Activated T-helper 2 cell treated with anti-CD3 and anti-CD28 coated beads, Interferon-gamma antibody, Interleukin-2, Interleukin-4, amounts not matched to agents 10 μg/mL and 5 μg/mL and 100 μg/mL, durations not matched to agents 14 hours and 24 hours and 36 hours (primary cell): ENCODE measurements around the gene C3orf62. TPM values are rescaled to one million over a fixed set of nuclear protein-coding genes. Genes with fewer than 3 reads are reported as not detected.
"Not testable (repeated sequence)": the region's sequence is repeated elsewhere in the genome, so short reads cannot be mapped to it uniquely, and the experiment has no call there.

Experiments
- DNase-seq: peaks from one replicate; pipeline ENCODE4 v3.0.0; 2021; ENCODE audit warnings: low spot score
- H3K27ac Mint-ChIP-seq: one replicate; pipeline ENCODE4 v1.8.0; 2021; ENCODE audit warnings: mixed read lengths
- H3K27me3 Mint-ChIP-seq: one replicate; pipeline ENCODE4 v1.8.0; 2021; ENCODE audit warnings: low read depth, mixed read lengths
- H3K36me3 Mint-ChIP-seq: one replicate; pipeline ENCODE4 v1.8.0; 2021; ENCODE audit warnings: low read depth, mixed read lengths
- H3K4me1 Mint-ChIP-seq: one replicate; pipeline ENCODE4 v1.8.0; 2021; ENCODE audit warnings: low read depth, mixed read lengths
- H3K4me3 Mint-ChIP-seq: one replicate; pipeline ENCODE4 v1.8.0; 2021; ENCODE audit warnings: low read depth, mild to moderate bottlenecking, moderate library complexity, mixed read lengths
- H3K9me3 Mint-ChIP-seq: one replicate; pipeline ENCODE4 v1.8.0; 2021; ENCODE audit warnings: mixed read lengths
- intact Hi-C: fragments of 100-400 bp; cut with micrococcal nuclease; formaldehyde crosslinking; loops from one replicate; pipeline ENCODE4 v1.15.1; 2023
- total RNA-seq: library from RNA; stranded (reverse); gene quantifications from 2 replicates; pipeline ENCODE4 v1.2.3, GENCODE V29; 2022

The C3orf62 gene
- total RNA-seq, 1 donor from 2014 or later, result 7.8 TPM

DNA sequence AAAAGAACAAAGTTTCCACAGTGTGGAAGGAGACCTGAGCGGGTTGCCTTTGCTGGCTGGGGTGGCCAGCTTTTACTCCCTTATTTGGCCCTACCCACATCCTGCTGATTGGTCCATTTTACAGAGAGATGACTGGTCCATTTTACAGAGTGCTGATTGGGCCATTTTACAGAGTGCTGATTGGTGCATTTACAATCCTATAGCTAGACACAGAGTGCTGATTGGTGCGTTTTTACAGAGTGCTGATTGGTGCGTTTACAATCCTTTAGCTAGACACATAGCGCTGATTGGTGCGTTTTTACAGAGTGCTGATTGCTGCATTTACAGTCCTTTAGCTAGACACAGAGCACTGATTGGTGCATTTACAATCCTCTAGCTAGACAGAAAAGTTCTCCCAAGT lies 48.2 kb downstream of the C3orf62 start:
- H3K27me3 Mint-ChIP-seq, DNase-seq, H3K27ac Mint-ChIP-seq, intact Hi-C loops, H3K4me1 Mint-ChIP-seq, H3K4me3 Mint-ChIP-seq: not testable (repeated sequence)
- peaks cover 13% of the 10 kb centered on the region for H3K36me3 Mint-ChIP-seq
- peaks cover 62% of the 10 kb centered on the region for H3K9me3 Mint-ChIP-seq

DNA sequence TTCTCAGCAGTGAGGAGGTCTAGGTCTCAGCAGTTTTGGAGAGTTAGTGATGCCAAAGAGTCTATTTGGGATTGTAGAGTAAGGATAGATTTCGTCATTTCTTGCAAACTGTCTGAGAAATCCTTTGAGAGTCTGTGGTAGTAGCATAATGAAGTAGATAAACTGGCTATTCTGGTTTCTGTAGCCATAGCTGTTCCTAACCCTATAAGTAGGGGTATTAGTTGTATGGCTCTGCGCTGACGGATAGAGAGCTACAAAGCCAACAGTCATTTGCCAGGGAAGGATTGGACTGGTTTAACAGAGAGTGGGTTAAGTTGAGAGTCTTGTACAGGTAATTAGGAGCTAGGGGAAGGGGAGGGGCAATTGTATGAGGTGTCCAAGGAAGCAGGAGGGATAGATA lies 55.0 kb downstream of the C3orf62 start:
- Mint-ChIP-seq H3K27me3 (no peaks in the 10 kb centered on the region), H3K27ac (no peak overlapping the region), H3K36me3 (no peaks in the 10 kb centered on the region), H3K4me1 (no peaks in the 10 kb centered on the region), H3K4me3 (no peak overlapping the region), H3K9me3 (peaks cover 24% of the 10 kb centered on the region)
- intact Hi-C loops, result no loop called here
- no peak for DNase-seq

DNA sequence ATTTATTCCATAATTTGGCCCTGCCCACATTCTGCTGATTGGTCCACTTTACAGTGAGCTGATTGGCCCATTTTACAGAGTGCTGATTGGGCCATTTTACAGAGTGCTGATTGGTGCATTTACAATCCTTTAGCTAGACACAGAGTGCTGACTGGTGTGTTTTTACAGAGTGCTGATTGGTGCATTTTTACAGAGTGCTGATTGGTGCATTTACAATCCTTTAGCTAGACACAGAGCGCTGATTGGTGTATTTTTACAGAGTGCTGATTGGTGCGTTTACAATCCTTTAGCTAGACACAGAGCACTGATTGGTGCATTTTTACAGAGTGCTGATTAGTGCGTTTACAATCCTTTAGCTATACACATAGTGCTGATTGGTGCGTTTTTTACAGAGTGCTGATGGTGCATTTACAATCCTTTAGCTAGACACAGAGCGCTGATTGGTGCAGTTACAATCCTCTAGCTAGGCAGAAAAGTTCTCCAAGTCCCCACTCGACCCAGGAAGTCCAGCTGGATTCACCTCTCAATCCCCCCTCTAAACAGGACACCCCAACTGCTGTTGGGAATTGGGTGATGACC lies 56.0 kb downstream of the C3orf62 start:
- intact Hi-C loops, H3K4me3 Mint-ChIP-seq, H3K27me3 Mint-ChIP-seq, H3K36me3 Mint-ChIP-seq, H3K4me1 Mint-ChIP-seq, DNase-seq, H3K27ac Mint-ChIP-seq: not testable (repeated sequence)
- H3K9me3 Mint-ChIP-seq, result peaks cover 18% of the 10 kb centered on the region

DNA sequence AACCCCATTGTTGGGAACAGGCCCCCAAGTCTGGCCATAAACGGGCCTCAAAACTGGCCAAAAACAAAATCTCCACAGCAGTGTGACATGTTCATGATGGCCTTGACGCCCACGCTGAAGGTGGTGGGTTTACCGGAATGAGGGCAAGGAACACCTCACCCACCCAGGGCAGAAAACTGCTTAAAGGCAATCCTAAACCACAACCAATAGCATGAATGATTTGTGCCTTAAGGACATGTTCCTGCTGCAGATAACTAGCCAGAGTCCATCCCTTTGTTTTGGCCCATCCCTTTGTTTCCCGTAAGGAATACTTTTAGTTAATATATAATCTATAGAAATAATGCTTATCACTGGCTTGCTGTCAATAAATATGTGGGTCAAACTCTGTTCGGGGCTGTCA lies 57.9 kb downstream of the C3orf62 start:
- Mint-ChIP-seq H3K36me3 (no peaks in the 10 kb centered on the region), H3K4me3 (no peak overlapping the region), H3K9me3 (peaks cover 23% of the 10 kb centered on the region), H3K27ac (no peak overlapping the region), H3K4me1 (peaks cover 3% of the 10 kb centered on the region), H3K27me3 (no peaks in the 10 kb centered on the region)
- DNase-seq, result no peak
- intact Hi-C loops, result no loop called here

Other genes starting within 250 kb of the C3orf62 start
- gene IMPDH2, start 247.8 kb downstream of the C3orf62 start, total RNA-seq, result 412 and 416 TPM in 2 replicates
- 145 and 164 TPM in 2 replicates for gene QRICH1, start 183.2 kb downstream of the C3orf62 start, total RNA-seq
- 209 and 226 TPM in 2 replicates for gene QARS1, start 172.5 kb downstream of the C3orf62 start, total RNA-seq
- 47.9 and 54.8 TPM in 2 replicates for gene USP19, start 156.4 kb downstream of the C3orf62 start, total RNA-seq
- gene LAMB2, start 144.2 kb downstream of the C3orf62 start, total RNA-seq, result 0.34 TPM in 1 of 2 replicates, not detected in the other
- 24.4 and 24.9 TPM in 2 replicates for gene CCDC71, start 110.9 kb downstream of the C3orf62 start, total RNA-seq
- 2.5 and 2.6 TPM in 2 replicates for gene KLHDC8B, start 105.6 kb downstream of the C3orf62 start, total RNA-seq
- 78.6 and 82.7 TPM in 2 replicates for gene USP4, start 62.8 kb upstream of the C3orf62 start, total RNA-seq
- 168 and 173 TPM in 2 replicates for gene GPX1, start 81.1 kb upstream of the C3orf62 start, total RNA-seq
- gene RHOA, start 134.7 kb upstream of the C3orf62 start, total RNA-seq, result 425 and 428 TPM in 2 replicates
- gene TCTA, start 135.2 kb upstream of the C3orf62 start, total RNA-seq, result 18.9 and 19.4 TPM in 2 replicates
- gene AMT, start 145.2 kb upstream of the C3orf62 start, total RNA-seq, result 3.9 and 5.0 TPM in 2 replicates
- gene NICN1, start 152.1 kb upstream of the C3orf62 start, total RNA-seq, result 13.0 and 16.1 TPM in 2 replicates
- gene DAG1, start 193.0 kb upstream of the C3orf62 start, total RNA-seq, result 17.0 and 25.9 TPM in 2 replicates